SU-DHL-6 (cell line): ENCODE measurements around the gene TFAP2D.

ENCODE experiments used
- H2AFZ ChIP-seq: fragments of 200-600 bp; sonication (generic); 2 replicates; pipeline ENCODE4 v1.6.1; 2014; ENCODE audit warnings: low read depth, mild to moderate bottlenecking, moderate library complexity, mixed read lengths, antibody characterized with exemption, low read length; ENCODE audit not compliant: severe bottlenecking
- H3F3A ChIP-seq: fragments of 200-600 bp; shearing (Covaris generic); 2 replicates; pipeline ENCODE4 v1.6.0; 2016; ENCODE audit warnings: antibody characterized with exemption, mild to moderate bottlenecking; ENCODE audit not compliant: insufficient read depth
- H3K27ac ChIP-seq: fragments of 200-600 bp; sonication (generic); 2 replicates; pipeline ENCODE4 v1.5.1; 2016; ENCODE audit warnings: low read depth, mild to moderate bottlenecking, low read length, moderate library complexity, mixed read lengths
- H3K27me3 ChIP-seq: fragments of 200-600 bp; sonication (generic), shearing (Covaris generic); 2 replicates; pipeline ENCODE4 v1.6.0; 2014; ENCODE audit warnings: mild to moderate bottlenecking, low read length
- H3K36me3 ChIP-seq: fragments of 200-600 bp; sonication (generic); 2 replicates; pipeline ENCODE4 v1.6.1; 2014; ENCODE audit warnings: mild to moderate bottlenecking, low read length, mixed read lengths
- H3K4me2 ChIP-seq: fragments of 300-600, 200-600 bp; shearing (Covaris generic), sonication (generic); 2 replicates; pipeline ENCODE4 v1.6.0; 2014; ENCODE audit warnings: low read length, low read depth, mild to moderate bottlenecking; ENCODE audit not compliant: poor library complexity, severe bottlenecking
- H3K4me3 ChIP-seq: fragments of 200-600 bp; sonication (generic); 2 replicates; pipeline ENCODE4 v1.5.1; 2014; ENCODE audit warnings: antibody characterized with exemption, low read length, mild to moderate bottlenecking, mixed read lengths; ENCODE audit not compliant: insufficient read depth, poor library complexity, severe bottlenecking
- H3K79me2 ChIP-seq: fragments of 200-600 bp; sonication (generic); 2 replicates; pipeline ENCODE4 v1.6.1; 2014; ENCODE audit warnings: mild to moderate bottlenecking, low read length, moderate library complexity; ENCODE audit not compliant: insufficient read depth
- H3K9ac ChIP-seq: fragments of 200-600 bp; sonication (generic); 2 replicates; pipeline ENCODE4 v1.7.0; 2014; ENCODE audit warnings: mild to moderate bottlenecking, low read length
- H3K9me2 ChIP-seq: fragments of 200-600 bp; sonication (generic); replicated peaks from 2 replicates; pipeline ENCODE4 v1.6.1; 2014; ENCODE audit warnings: low read length; ENCODE audit not compliant: insufficient read depth
- H3K9me3 ChIP-seq: fragments of 200-600 bp; sonication (generic); 2 replicates; pipeline ENCODE4 v1.6.1; 2014; ENCODE audit warnings: low read length, mixed read lengths; ENCODE audit not compliant: insufficient read depth
- H4K20me1 ChIP-seq: fragments of 200-600 bp; sonication (generic); 2 replicates; pipeline ENCODE4 v1.6.1; 2014; ENCODE audit warnings: low read depth, mild to moderate bottlenecking, antibody characterized with exemption, low read length, moderate library complexity, mixed read lengths
- EZH2phosphoT487 ChIP-seq: fragments of 200-600 bp; sonication (generic), shearing (Covaris generic); conservative IDR thresholded peaks from 2 replicates; pipeline ENCODE4 v1.6.1; 2018; ENCODE audit warnings: mild to moderate bottlenecking, antibody characterized with exemption, low read length, moderate library complexity, mixed read lengths
- TF ChIP-seq, protein P1 (sequence below): fragments of 200-600 bp; sonication (generic); IDR thresholded peaks from one replicate; pipeline ENCODE4 v1.5.1; 2017; ENCODE audit warnings: antibody characterized with exemption, mild to moderate bottlenecking, low read length, moderate library complexity; ENCODE audit not compliant: insufficient read depth, poor library complexity, severe bottlenecking

The TFAP2D gene

DNA sequence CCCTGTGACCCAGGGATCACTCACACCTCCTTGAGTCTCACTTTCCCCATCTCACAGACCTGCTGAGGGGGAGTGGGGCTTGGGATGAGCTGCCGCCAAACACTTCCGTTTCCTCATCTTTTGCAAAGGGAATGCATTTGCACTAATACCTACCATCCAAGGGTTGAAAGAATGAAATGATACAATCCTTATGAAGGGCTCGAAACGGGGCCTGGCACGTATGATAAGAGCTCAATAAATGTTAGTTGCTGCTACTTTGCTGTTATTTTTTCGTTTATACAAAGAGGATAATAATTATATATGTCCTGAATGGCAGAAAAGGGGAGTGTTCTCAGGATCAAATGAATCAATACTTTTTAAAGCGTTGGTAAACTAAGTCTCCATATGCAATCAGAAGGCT, 6.1 kb upstream of the TFAP2D start:
- no peak for TF ChIP-seq EZH2phosphoT487
- TF ChIP-seq, protein P1, sequence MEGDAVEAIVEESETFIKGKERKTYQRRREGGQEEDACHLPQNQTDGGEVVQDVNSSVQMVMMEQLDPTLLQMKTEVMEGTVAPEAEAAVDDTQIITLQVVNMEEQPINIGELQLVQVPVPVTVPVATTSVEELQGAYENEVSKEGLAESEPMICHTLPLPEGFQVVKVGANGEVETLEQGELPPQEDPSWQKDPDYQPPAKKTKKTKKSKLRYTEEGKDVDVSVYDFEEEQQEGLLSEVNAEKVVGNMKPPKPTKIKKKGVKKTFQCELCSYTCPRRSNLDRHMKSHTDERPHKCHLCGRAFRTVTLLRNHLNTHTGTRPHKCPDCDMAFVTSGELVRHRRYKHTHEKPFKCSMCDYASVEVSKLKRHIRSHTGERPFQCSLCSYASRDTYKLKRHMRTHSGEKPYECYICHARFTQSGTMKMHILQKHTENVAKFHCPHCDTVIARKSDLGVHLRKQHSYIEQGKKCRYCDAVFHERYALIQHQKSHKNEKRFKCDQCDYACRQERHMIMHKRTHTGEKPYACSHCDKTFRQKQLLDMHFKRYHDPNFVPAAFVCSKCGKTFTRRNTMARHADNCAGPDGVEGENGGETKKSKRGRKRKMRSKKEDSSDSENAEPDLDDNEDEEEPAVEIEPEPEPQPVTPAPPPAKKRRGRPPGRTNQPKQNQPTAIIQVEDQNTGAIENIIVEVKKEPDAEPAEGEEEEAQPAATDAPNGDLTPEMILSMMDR = no peak
- no peak overlapping the region for H2AFZ ChIP-seq
- no peaks in the 10 kb centered on the region for H3K36me3 ChIP-seq
- H3F3A ChIP-seq = no peaks in the 10 kb centered on the region
- no peak overlapping the region for H3K27ac ChIP-seq
- no peaks in the 10 kb centered on the region for H3K9me2 ChIP-seq
- H3K4me3 ChIP-seq = no peak overlapping the region
- H3K4me2 ChIP-seq = no peak overlapping the region
- H3K27me3 ChIP-seq = peaks cover 3% of the 10 kb centered on the region; the same call in 1 of the 2 replicates
- no peak overlapping the region for H3K9ac ChIP-seq
- no peaks in the 10 kb centered on the region for H3K9me3 ChIP-seq
- H4K20me1 ChIP-seq = no peaks in the 10 kb centered on the region
- no peaks in the 10 kb centered on the region for H3K79me2 ChIP-seq

DNA sequence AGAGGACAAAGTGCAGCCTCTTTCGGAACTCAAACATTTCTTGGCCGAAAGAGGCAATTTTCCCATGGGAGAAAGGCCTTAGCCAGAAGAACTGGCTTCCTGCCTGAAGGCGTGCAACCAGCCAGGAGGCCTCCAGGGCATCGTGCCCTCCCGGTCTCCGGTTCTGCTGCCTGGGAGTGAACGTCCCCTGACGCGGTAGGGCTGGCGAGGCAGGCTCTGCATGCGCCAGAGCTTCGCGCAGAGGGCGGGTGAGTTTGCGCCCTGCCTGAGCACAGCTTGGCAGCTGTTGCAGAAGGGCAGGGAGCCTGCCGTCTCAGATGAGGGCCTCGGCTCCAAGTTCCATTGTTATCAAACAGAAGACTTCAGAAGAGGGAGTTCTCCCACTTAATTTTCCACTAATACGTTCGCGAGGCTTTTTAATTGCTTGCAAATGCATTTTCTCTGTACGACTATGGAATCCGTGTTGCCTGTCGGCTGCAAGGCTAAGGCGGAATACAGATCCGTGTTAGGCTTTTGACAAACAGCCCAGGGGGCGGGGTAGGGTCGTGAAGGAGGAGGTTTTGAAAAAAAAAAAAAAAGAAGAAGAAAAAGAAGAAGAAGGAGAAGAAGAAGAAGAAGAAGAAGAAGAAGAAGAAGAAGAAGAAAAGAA, 5.5 kb upstream of the TFAP2D start:
- no peak overlapping the region for H3K9ac ChIP-seq
- no peak for TF ChIP-seq EZH2phosphoT487
- TF ChIP-seq, protein P1 = no peak
- H3K9me3 ChIP-seq = no peaks in the 10 kb centered on the region
- no peaks in the 10 kb centered on the region for H4K20me1 ChIP-seq
- no peaks in the 10 kb centered on the region for H3K79me2 ChIP-seq
- H3K27ac ChIP-seq = no peak overlapping the region
- H3F3A ChIP-seq = no peaks in the 10 kb centered on the region
- H3K4me3 ChIP-seq = no peak overlapping the region
- peaks cover 3% of the 10 kb centered on the region; the same call in 1 of the 2 replicates for H3K27me3 ChIP-seq
- no peak overlapping the region for H3K4me2 ChIP-seq
- H2AFZ ChIP-seq = no peak overlapping the region
- H3K36me3 ChIP-seq = no peaks in the 10 kb centered on the region
- no peaks in the 10 kb centered on the region for H3K9me2 ChIP-seq

DNA sequence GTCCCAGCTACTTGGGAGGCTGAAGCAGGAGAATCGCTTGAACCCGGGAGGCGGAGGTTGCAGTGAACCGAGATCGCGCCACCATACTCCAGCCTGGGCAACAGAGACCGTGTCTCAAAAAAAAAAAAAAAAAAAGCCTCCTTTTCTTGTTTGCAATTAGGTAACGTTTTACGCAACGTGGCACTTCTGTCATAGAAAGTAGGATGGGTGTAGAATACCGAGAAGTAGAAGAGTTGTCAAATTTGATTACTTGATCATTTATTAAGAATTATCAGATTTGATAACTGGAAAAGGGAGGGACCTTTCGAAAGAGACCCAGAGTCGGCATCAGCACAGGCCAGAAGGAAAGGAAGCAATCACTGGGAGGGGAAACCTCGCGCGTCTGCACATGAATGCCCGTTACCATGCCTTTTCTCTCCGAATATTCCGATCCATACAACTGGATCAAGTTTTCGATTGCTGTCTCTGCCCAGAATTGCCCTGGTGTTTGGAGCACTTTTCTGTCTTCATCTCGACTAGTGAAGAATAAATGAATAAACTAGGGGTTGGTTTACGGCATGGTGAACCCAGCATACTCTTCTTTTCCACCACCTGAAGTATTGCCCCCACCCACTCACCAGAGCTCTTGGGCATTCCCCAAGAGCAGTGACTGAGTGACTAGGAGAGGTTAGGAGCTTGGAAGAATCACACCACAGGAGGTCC, 4.5 kb upstream of the TFAP2D start:
- Histone ChIP-seq H3K36me3 (no peaks in the 10 kb centered on the region), H3K79me2 (no peaks in the 10 kb centered on the region), H3K4me2 (no peak overlapping the region), H3F3A (no peaks in the 10 kb centered on the region), H2AFZ (no peak overlapping the region), H3K4me3 (no peak overlapping the region), H3K9ac (no peak overlapping the region), H3K27ac (no peak overlapping the region), H3K9me2 (no peaks in the 10 kb centered on the region), H3K9me3 (no peaks in the 10 kb centered on the region), H4K20me1 (no peaks in the 10 kb centered on the region), H3K27me3 (peaks cover 3% of the 10 kb centered on the region; the same call in 1 of the 2 replicates)
- TF ChIP-seq EZH2phosphoT487 = no peak
- TF ChIP-seq, protein P1 = no peak
